Glomerular visceral epithelial cell (primary cell): ENCODE results near the gene CHSY1.
"Not testable (repeated sequence)": the region's sequence is repeated elsewhere in the genome, so short reads cannot be mapped to it uniquely, and the experiment has no call there.

Experiments used
- DNase-seq: peaks from one replicate; pipeline ENCODE4 v3.0.0-alpha.2; 2016; ENCODE audit errors: extremely low spot score

Gene CHSY1

DNA sequence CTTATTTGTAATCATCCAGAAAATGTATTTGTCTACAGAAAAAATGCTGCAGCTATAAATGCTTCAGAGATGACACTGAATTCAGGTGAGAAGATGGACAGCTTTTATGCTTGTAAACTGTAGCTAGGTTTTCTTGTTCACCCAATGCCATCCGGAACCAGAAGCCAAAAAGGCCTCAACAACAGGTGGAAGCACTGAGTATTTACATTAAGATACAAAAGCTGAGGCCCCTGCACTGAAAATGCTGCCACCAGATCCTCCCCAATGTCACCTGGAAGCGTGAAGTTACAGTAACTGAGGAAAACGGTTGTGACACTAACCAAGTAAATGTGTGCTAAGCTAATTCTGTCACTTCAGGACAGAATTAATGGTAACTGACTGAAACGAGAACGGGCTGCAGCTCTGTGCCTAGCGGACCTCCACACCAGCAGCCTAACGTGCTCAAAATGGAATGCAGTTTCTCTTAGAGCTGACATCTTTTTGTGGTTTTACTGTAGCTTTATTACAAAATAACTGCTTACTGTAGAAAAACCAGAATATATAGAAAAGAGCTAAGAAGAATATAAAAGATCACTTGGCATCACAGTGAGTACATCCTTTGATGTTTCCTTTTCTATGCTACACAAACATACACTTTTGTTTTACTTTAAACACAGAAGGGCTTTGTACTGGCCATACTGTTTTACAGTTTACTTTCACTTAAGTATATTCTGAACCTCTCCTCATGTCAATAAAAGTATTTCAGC, 7.6 kb downstream of the CHSY1 start:
- no peak for DNase-seq

DNA sequence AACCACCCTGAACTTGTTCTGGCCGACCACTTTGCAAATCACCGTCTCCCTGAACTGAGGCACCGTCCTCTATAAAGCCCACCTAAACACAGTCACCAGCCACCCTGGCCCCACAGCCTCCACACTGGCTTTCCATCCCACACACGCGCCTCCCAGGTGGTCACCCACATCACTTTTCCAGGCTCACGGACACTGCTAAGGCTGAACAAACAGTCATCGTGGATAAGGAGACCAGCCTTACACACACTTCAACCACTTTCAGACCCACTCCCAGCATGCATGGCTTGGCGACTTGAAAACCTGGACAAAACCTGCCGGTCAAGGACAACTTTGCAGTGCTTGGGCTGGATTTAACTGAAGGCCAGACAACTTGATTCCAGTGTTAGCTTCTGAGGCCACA, 8.4 kb downstream of the CHSY1 start:
- no peak for DNase-seq

DNA sequence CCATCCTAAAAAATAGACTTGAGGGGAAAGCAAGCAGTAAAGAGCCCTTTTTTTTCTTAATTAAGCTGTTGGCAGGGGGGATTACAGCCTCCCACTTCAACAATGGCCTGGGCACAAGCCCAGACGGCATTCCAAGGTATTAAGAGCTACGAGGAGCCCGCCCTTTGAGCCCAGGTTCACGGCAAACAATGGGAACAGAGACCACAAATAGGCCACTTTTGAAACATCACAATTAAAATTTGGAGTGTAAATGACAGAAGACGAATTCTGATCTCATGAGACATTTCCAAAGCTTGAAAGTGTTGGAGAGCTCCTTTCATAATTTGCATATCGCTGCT, 8.9 kb downstream of the CHSY1 start:
- no peak for DNase-seq

DNA sequence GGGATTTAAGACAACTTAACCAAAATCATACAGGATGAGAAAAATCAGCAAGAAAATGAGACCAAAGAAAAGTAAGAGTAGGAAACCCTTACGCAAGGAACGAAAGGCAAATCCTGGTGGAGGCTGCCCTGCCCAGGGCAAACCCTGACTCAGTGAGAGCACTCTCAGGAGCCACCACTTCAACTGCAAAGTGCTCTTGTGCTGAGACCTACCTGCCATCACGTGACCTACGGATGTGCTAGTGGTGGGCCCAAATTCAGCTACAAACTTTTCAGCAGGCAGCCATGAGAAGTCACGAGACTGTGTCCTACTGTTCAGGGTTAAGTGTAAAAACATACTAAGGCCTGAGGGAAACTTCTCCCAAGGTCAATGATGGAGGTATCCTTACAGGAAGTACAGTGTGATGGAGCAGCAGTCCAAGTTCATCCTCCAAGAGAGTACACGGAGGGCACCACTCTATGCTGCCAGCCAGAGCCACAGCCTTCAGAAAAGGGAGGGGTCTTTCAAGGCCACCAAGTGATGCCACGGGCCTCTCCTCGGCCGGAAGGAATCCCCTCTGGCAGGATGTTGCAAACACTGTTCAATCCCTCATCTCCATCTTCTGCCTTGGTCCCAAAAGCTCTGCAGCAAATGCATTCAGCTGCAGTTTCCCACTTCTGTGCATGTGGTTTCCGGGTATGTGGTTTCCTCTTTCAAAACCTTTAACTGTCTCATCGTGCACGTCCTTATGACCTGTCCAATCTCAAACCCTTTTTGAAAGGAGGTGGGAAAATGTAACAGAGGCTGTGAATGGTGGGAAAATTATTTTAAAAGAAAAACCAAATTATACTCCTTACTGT, 9.5 kb downstream of the CHSY1 start:
- peak; percentile 30 for DNase-seq

DNA sequence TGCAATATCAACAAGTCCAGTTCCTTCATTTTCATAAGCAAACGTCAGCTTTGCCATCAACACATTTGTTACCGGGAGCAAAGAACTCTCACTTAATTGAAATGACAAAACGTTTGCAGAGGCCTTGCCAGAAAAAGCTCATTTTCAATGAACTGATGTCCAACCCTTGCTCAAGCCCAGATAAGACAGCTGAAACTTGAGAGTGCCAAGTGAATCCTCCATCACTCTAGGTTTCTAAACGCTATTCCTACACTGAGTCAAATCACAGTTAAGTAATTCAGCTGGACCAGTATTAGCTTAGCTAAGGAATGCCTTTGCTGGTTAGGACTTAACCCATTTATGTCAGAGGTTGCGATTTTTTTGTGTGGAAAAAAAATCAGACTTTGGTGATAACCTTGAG, 11.5 kb downstream of the CHSY1 start:
- no peak for DNase-seq

DNA sequence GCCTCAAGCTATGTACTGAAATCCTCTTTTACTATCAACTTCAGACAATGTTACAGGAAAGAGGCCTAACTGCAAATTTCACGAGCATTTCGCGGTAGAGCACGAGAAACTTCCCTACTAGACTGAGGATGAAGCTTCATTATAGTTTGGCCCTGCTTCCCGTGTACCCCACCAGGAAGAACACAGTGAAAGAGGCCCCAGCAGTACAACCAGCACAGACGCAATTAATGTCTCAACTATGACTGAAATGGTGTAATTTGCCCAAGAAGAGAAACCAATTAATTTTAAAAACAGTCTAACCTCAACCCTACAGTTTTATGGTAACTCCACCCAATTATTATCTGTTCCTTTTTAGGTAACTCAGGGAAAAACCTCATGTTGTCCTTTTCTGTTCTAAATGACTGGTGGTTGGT, 12.1 kb downstream of the CHSY1 start:
- DNase-seq, result no peak

DNA sequence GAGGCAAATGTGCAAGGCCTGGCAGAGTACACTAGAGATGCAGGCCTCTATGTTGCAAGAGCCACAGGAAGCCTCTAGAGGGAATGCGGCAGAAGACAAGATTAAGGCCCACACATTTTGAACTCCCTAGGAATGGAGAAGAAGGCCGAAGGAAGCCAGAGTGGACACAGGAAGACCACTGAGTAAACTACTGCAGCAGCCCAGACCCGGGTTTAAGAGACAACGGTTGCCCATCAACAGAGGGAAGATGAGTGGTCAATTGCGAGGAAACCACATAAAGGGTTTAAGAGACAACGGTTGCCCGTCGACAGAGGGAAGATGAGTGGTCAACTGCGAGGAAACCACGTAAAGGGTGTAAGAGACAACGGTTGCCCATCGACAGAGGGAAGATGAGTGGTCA, 14.6 kb downstream of the CHSY1 start:
- no peak for DNase-seq

DNA sequence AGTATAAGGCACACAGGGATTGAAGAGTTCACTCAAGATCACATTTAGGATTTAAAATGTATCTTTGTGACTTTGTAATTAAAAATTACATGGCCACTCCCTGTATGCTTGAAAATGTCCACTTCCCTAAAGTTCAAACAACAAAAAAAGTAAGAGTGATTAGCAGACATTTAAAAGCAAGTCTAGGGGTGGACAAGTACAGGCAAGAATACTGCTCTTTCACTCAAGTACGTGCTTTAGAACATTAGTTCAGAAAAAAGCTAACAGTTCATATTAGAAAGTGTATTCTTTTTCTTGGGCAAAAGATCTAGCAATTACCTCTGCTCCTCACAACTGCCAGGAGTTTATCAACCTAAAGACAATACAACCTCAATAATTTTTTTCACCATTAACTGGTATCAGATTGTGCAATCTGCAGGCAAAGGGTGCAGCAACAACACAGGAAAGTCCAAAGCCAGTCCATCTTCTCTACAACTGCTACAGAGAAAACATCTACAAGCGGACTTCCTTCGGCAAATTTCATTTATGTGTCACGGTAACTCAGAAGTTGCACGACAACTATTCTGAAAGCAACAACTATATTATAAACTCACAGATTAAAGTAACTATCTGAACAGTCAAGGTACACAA, 18.1 kb downstream of the CHSY1 start:
- DNase-seq, result no peak

DNA sequence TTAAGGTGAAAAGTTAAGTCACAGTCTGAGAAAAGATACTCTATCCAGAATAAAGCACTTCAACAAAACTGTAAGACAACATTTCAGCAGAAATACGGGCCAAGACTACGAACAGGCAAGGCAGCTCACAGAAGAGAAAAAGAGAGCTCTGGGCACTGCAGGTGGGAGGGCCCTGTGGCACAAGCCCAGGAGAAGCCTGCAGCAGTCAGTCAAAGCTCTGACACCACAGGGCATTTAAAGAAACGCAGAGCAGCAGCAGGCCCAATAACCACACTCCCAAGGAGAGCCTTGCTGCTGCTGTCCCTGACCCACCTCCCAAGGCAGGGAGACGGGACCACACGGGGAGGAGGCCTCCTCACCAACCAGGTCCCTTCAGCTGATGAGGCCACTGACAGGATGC, 19.2 kb downstream of the CHSY1 start:
- no peak for DNase-seq

DNA sequence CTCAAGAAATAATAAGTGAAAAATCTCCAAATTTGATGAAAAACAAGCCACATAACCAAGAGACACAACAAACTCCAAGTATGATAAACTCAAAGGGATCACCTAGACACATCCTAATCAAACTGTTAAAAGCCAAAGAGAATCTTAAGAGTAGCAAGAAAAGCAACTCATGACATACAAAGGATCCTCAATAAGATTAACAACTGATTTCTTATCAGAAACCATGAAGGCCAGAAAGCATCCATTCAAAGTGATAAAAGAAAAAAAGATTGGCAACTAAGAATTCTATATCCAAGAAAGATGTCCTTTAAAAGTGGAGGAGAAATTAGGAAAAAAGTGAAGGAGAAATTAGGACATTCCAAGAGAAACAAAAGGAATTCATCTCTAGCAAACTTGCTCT, 23.5 kb downstream of the CHSY1 start:
- no peak for DNase-seq

DNA sequence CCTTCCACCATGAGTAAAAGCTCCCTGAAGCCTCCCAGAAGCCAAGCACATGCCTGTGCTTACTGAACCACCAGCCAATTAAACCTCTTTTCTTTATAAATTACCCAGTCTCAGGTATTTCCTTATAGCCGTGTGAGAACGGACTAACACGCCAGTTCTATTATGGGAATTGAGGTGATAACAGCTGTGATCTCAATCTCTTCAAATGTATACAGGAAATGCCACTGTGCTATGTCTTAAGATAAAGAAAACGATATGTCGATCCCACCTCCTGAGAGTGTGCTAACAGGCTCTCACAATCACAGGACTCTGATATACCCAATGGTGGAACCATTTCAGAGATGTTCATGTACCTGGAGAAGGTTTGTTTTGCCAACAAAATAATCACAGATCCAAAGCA, 26.2 kb downstream of the CHSY1 start:
- DNase-seq, result no peak

DNA sequence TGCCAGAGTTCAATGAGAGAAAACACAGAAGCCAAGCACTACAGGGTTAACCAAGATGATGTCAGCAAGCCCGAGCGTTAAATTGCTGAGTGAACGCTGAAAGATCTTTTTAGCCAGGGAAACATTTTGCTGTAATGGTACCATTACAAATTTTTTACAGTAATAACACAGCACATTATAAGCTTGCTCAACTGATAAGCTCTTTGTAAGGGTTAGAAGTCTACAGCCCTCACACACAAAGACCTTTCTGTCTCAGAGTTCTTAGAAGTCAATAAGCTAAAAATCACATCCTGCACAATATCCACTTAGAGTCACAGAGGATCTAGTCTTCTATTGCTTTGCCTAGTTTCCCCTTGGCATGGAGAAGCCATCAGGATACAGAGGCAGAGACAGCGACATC, 29.9 kb downstream of the CHSY1 start:
- DNase-seq, result no peak

DNA sequence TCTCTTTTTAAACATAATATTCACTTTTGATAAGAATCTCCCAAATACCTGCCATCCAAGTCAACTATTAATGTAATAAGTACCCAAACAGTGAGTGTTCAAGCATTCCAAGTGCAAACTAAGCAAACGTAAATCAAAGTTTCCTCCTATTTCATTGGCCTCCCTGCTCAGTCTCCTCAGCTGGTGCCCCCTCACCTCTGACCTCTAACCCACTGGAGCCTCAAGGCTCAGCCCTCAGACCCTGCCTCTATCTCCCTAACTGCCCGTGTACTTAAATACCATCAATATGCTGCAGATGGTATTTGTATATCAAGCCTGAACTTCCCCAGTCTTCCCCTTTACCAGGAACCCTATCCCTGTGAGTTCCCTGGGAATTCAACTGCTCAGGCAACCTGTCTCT, 31.8 kb downstream of the CHSY1 start:
- DNase-seq, result no peak

DNA sequence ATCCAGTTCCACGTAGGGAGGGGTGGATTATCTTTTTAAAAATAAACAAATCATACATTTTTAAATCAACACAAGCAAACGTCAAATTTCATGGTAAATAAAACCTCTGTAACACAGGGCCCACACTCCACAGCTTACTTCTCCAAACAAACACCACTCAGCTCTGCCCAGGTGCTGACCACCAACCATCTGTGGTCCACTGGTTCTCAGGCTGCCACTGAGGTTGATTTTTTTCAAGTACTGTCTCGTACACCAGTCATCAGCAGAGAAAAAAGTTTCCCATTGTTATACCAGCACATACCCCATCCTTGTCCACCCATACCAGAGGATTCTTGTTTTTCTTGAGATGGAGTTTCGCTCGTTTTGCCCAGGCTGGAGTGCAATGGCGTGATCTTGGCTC, 32.4 kb downstream of the CHSY1 start:
- DNase-seq, result no peak

DNA sequence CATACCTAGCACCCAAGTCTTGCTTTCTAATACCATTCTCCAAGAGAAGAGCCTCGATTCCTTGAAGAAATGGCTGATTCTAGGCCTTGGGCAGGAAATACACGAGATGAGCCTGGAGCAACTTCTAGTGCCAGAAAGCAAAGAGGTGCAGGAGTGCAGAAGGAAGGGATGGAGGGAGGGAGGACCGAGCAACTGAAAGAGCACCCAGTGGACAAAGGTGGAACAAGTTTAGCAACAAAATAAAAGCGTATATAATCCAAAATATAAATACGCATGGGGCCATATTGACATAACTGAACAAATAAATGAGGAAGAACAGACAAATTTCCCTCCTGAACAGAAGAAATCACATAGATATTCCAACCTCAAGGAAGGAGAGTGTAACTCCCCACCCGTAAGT, 34.4 kb downstream of the CHSY1 start:
- no peak for DNase-seq

DNA sequence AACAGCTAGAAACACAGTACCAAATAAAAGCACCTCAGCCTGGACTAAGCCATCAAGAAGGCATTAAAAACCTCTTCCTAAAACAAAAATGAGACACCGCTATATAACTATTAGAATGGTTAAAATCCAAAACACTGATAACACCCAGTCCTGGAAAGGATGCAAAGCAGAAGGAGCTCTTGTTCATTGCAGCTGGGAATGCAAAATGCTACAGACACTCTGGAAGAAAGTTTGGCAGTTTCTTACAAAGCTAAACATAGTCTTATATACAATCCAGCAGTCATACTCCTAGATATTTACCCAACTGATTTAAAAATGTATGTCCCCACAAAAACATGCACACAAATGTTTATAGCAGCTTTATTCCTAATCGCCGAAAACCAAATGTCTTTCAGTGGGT, 35.7 kb downstream of the CHSY1 start:
- DNase-seq, result no peak

DNA sequence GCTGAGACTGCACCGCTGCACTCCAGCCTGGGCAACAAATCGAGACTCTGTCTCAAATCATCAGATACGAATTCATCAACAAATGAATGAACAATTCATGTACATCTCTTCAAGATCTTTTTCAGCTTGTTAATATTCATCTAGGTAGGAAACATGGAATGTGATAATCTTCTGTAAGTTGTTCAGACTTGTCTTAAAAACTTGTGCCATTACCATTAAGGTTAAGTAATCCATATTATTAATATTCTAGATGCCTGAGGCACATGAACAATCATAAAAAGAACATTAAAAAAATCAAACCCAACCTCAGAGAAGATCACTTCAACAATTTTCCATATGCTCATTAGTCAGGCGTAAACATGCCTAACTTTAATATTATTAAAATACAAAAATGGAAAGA, 36.2 kb downstream of the CHSY1 start:
- DNase-seq, result no peak

DNA sequence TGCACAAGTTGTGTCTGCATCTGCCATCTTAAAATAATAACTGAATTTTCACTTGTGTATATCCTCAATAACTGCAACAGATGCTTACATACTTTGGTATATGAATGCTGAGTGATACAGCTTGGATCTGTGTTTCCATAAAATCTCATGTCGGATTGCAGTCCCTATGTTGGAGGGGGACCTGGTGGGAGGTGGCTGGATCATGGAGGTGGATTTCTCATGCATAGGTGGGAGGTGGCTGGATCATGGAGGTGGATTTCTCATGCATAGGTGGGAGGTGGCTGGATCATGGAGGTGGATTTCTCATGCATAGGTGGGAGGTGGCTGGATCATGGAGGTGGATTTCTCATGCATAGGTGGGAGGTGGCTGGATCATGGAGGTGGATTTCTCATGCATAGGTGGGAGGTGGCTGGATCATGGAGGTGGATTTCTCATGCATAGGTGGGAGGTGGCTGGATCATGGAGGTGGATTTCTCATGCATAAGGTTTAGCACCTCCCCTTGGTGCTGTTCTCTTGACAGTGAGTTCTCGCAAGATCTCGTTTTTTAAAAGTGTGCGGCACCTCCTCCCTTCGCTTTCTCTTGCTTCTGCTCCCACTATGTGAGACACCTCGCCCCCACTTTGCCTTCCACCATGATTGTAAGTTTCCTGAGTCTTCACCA, 37.3 kb downstream of the CHSY1 start:
- not testable (repeated sequence) for DNase-seq

DNA sequence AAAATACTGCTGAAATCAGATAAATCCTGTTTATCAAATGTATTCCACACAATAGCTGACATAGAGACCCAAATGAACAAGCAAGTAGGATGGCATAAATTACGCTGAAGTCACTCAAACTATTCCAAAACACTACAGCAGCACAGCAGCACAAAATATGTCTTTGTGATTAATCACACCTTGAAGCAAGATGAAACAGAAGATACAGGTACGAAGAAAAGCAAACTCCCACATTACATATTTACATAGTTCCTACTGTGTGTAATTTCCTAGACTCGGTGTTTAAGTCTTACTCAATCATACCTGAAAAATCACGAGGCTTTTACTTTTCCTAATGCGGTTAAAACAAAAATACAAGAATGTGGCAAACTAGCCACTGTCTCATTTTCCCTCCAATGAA, 38.3 kb downstream of the CHSY1 start:
- DNase-seq, result no peak

DNA sequence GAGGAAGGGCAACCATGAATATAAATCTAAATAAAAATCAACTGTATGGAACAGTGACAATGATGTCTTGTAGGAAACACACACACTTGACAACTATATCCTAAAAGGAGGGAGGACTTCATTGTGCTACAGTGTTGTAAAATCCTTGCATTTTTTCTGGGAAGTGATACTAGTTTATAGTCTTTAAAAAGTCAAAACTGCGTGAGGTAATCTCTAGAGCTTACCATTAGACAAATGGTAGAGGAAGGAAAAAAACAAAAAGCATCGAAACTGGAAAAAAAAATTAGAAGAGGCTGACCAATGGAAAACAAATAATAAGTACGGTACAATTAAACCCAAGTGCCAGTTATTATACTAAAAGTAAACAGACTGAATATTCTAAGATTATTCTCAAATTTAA, 38.7 kb downstream of the CHSY1 start:
- no peak for DNase-seq

DNA sequence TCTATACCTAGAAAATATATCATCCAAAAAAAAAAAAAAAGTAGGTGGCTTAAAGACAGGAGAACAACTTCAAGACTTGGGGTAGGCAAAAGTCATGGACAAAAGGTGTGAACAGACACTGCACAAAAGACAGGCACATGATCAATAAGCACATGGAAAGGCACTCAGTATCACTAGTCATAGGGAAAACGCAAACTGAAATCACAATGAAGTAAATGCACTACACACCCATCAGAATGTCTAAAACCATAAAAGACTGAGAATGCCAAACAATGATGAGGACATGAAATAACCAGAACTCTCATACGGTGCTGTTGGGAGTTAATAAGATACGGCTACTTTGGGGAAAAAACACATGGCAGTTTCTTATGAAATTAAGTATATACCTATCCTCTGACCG, 40.0 kb downstream of the CHSY1 start:
- no peak for DNase-seq

DNA sequence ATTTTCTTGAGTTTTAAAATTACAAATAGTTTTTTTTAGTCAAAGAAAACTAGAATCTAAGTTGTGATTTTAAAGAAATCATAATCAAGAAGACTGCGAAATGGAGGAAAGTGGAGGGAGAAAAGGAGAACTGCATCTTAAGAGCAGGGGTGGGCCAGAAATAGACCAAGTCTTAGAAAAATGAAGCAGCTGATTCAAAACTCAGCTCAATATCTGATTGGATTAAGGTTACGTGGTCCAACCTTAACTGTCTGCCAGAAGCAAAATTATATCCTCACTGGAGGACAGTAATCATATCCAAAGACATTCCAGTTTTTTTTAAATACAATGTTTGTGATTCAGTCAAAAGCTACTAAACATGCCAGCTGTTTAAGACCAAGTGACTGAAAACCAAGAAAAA, 41.4 kb downstream of the CHSY1 start:
- DNase-seq, result no peak

DNA sequence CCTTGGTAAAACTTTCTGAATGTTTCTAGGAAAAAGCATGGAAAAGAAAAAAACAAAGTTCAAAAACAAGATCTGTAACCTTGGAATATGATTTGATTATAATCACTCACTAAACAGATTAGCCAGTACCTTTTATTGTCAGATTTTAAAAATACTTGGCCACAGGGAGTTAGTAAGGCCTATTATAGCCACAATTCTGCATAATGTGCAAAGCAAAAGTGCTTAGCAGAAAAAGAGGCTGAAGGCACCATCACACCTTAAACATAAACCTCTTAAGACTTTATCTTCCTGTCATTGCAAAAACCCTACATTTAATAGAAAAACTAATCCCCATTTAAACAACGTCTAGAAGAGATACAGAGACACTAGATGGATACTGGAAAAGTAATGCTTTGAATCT, 41.8 kb downstream of the CHSY1 start:
- no peak for DNase-seq
